Panc1 (cell line): ENCODE measurements around the gene ATP6V1B1. TPM values are rescaled to one million over a fixed set of nuclear protein-coding genes. Genes with fewer than 3 reads are reported as not detected.

Experiments
- ATAC-seq: fragments of 200-7000 bp; cut with Tn5 transposase; 2 replicates; pipeline ENCODE4 v1.9.1; 2020; ENCODE audit warnings: mild to moderate bottlenecking, moderate library complexity
- BruUV-seq: library from RNA; stranded (reverse); fragments of 400-500 nt; replicated peaks from 2 replicates; lab custom pipeline; 2021; lab: Mats Ljungman, UMichigan
- CTCF ChIA-PET: fragments of 300-600 bp; sonication (Branson Sonifier 250); formaldehyde crosslinking; loops from one replicate; lab custom pipeline; 2022; ENCODE audit warnings: antibody characterized with exemption; lab: Charles Lee
- POLR2A ChIA-PET: fragments of 300-600 bp; sonication (Branson Sonifier 250); formaldehyde crosslinking; loops from one replicate; lab custom pipeline; 2022; ENCODE audit warnings: antibody characterized with exemption; lab: Charles Lee
- DNase-seq: peaks from one replicate; pipeline ENCODE4 v3.0.0-alpha.2; 2010; ENCODE audit warnings: low read depth, low spot score
- H3K27ac ChIP-seq: 2 replicates; pipeline ENCODE4 v1.5.1; 2011; ENCODE audit warnings: mild to moderate bottlenecking, low read length, inconsistent platforms
- H3K27me3 ChIP-seq: fragments of 200-500 bp; sonication (Bioruptor generic); 2 replicates; pipeline ENCODE4 v1.6.0; 2014; ENCODE audit warnings: low read length, inconsistent platforms; ENCODE audit not compliant: control insufficient read depth, insufficient read depth
- H3K36me3 ChIP-seq: fragments of 200-500 bp; sonication (Bioruptor generic); 2 replicates; pipeline ENCODE4 v1.5.1; 2014; ENCODE audit warnings: inconsistent platforms, mild to moderate bottlenecking, low read length, moderate library complexity; ENCODE audit not compliant: control insufficient read depth, insufficient read depth
- H3K4me1 ChIP-seq: 2 replicates; pipeline ENCODE4 v1.5.1; 2011; ENCODE audit warnings: inconsistent platforms, mild to moderate bottlenecking, low read length, moderate library complexity; ENCODE audit not compliant: control insufficient read depth, insufficient read depth
- H3K4me3 ChIP-seq, 2 experiments: 2 replicates each; pipeline ENCODE4 v1.5.1; 2011 to 2012; ENCODE audit warnings: low read depth in 2 of 2, low read length in 2 of 2, mild to moderate bottlenecking in 2 of 2, inconsistent platforms in 1 of 2, moderate library complexity in 1 of 2
- H3K9me3 ChIP-seq: fragments of 200-500 bp; sonication (Bioruptor generic); 2 replicates; pipeline ENCODE4 v1.5.1; 2014; ENCODE audit warnings: low read depth, mild to moderate bottlenecking, inconsistent platforms, low read length, moderate library complexity; ENCODE audit not compliant: control insufficient read depth, insufficient read depth
- CTCF ChIP-seq: fragments of 450-650 bp; IDR thresholded peaks from 2 replicates; pipeline ENCODE4 v1.5.1; 2017; ENCODE audit warnings: mild to moderate bottlenecking
- POLR2AphosphoS5 ChIP-seq: IDR thresholded peaks from 2 replicates; pipeline ENCODE4 v1.6.1; 2012; ENCODE audit warnings: mild to moderate bottlenecking, low read depth, low read length, moderate library complexity
- SIN3A ChIP-seq: IDR thresholded peaks from 2 replicates; pipeline ENCODE4 v1.6.1; 2012; ENCODE audit warnings: low read depth, mild to moderate bottlenecking, low read length, moderate library complexity, borderline replicate concordance; ENCODE audit not compliant: insufficient read depth
- TCF7L2 ChIP-seq: IDR thresholded peaks from 2 replicates; pipeline ENCODE4 v1.6.1; 2011; ENCODE audit warnings: mild to moderate bottlenecking, low read depth, low read length, inconsistent platforms
- in situ Hi-C: cut with HindIII; loops from 2 replicates; pipeline ENCODE4 v1.10.0; 2016; ENCODE audit warnings: low sequenced_read_pairs, low pct_unique_long_range_greater_than_20kb
- intact Hi-C: fragments of 100-400 bp; cut with micrococcal nuclease; formaldehyde crosslinking; loops from one replicate; pipeline ENCODE4 v1.10.0; 2022; ENCODE audit not compliant: unreplicated experiment
- total RNA-seq: library from RNA; stranded (reverse); gene quantifications from one replicate; pipeline ENCODE4 v1.2.1, GENCODE V29; 2021; ENCODE audit not compliant: unreplicated experiment
- TF ChIP-seq, protein P1 (sequence below), 2 experiments: IDR thresholded peaks; 2 replicates each; pipeline ENCODE4 v1.6.1; 2011 to 2012; ENCODE audit warnings: low read depth in 2 of 2, control low read depth in 1 of 2, low read length in 1 of 2, mild to moderate bottlenecking in 1 of 2, moderate library complexity in 1 of 2; ENCODE audit not compliant: insufficient read depth in 1 of 2

Gene ATP6V1B1
- total RNA-seq, 1 experiment from 2014 or later = 0.18 TPM

DNA sequence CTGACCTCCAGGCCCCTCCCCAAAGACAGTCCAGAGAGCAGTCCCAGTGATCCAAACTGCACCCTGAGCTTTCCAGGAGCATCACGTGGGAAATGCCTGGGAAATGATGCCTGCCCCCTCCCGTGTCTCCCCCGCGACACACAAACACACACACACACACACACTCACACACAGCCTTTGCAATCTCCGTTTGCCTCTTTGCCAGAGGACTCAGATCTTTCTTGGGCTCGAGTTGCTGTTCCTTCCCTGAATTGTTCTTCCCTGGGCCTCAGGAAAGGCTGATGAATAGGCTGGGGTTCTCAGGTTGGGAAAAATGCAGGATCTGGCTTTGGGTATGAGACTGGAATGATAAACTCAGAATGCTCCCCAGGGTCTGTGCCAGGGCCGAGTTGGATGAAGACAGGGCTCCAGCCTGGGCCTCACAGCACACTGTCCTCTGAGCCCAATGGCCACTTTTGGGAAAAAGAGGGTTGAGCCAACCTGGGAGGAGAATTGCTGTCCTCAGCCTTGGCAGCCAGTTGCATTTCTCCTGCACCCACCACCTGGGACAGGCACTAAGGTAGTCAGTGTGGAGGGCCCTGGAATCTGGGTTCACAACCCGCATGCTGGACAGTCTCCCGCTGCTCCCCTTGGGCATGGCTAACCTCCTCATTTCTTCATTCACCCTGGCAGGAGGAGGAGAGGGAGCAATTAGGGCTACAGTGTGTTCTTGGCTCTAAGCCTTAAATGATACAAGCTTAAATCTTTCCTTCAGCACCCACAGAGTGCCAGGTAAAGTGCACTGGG is 43.9 kb upstream of the ATP6V1B1 start:
- BruUV-seq = no TSS peak
- POLR2A ChIA-PET = no interaction called here
- DNase-seq = no peak
- Histone ChIP-seq H3K36me3 (no peaks in the 10 kb centered on the region), H3K4me1 (no peaks in the 10 kb centered on the region), H3K9me3 (no peaks in the 10 kb centered on the region), H3K4me3 (no peak overlapping the region), H3K27ac (no peak overlapping the region), H3K27me3 (no peaks in the 10 kb centered on the region; the same call in 1 of the 2 replicates)
- in situ Hi-C loops (no loop called here), intact Hi-C loops (no loop called here)
- no peak for TF ChIP-seq SIN3A
- no peak for TF ChIP-seq POLR2AphosphoS5
- TF ChIP-seq TCF7L2 = no peak
- TF ChIP-seq CTCF = no peak
- TF ChIP-seq, protein P1, sequence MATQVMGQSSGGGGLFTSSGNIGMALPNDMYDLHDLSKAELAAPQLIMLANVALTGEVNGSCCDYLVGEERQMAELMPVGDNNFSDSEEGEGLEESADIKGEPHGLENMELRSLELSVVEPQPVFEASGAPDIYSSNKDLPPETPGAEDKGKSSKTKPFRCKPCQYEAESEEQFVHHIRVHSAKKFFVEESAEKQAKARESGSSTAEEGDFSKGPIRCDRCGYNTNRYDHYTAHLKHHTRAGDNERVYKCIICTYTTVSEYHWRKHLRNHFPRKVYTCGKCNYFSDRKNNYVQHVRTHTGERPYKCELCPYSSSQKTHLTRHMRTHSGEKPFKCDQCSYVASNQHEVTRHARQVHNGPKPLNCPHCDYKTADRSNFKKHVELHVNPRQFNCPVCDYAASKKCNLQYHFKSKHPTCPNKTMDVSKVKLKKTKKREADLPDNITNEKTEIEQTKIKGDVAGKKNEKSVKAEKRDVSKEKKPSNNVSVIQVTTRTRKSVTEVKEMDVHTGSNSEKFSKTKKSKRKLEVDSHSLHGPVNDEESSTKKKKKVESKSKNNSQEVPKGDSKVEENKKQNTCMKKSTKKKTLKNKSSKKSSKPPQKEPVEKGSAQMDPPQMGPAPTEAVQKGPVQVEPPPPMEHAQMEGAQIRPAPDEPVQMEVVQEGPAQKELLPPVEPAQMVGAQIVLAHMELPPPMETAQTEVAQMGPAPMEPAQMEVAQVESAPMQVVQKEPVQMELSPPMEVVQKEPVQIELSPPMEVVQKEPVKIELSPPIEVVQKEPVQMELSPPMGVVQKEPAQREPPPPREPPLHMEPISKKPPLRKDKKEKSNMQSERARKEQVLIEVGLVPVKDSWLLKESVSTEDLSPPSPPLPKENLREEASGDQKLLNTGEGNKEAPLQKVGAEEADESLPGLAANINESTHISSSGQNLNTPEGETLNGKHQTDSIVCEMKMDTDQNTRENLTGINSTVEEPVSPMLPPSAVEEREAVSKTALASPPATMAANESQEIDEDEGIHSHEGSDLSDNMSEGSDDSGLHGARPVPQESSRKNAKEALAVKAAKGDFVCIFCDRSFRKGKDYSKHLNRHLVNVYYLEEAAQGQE (IDR thresholded peaks at IDR 0.05; ENCODE audit: insufficient read depth in 1 of 2, low read depth in 2 of 2, low read length in 1 of 2) = no peak
- ATAC-seq = no peak
- CTCF ChIA-PET = no interaction called here

DNA sequence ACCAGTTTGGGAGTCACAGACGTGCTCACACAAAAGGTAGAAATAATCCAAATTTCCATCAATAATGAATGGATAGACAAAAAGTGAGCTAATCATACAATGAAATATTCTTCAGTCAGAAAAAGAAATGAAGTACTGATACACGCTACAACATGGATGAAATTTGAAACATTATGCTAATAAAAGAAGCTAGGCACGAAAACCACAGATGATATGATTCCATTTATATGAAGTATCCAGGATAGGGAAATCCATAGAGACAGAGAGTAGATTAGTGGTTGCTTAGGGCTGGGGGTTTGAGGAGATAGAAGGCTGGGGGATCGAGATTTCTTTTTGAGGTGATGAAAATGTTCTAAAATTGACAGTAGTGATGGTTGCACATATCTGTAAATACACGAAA is 43.0 kb upstream of the ATP6V1B1 start:
- POLR2A ChIA-PET = no interaction called here
- CTCF ChIA-PET = no interaction called here
- no peak for TF ChIP-seq POLR2AphosphoS5
- TF ChIP-seq SIN3A = no peak
- no peak for TF ChIP-seq TCF7L2
- TF ChIP-seq, protein P1 (IDR thresholded peaks at IDR 0.05; ENCODE audit: insufficient read depth in 1 of 2, low read depth in 2 of 2, low read length in 1 of 2) = no peak
- no peak for TF ChIP-seq CTCF

More for the DNA sequence above, 43.0 kb upstream of the ATP6V1B1 start:
- intact Hi-C loops = no loop called here
- Histone ChIP-seq H3K27me3 (no peaks in the 10 kb centered on the region; the same call in 1 of the 2 replicates), H3K9me3 (no peaks in the 10 kb centered on the region), H3K36me3 (no peaks in the 10 kb centered on the region), H3K27ac (no peak overlapping the region), H3K4me3 (no peak overlapping the region), H3K4me1 (no peaks in the 10 kb centered on the region)
- DNase-seq (no peak), ATAC-seq (no peak)
- BruUV-seq = no TSS peak
- in situ Hi-C loops = no loop called here
